Thoracic aorta (tissue), 2 donors: ENCODE data around the gene NGF. TPM values are rescaled to one million over a fixed set of nuclear protein-coding genes. Genes with fewer than 3 reads are reported as not detected.

Experiments
- ATAC-seq: fragments of 150-250 bp; one replicate; pipeline ENCODE4 v1.8.0; 2017; ENCODE audit warnings: low read depth; ENCODE audit not compliant: insufficient number of reproducible peaks, low FRiP score
- DNase-seq: peaks from one replicate; pipeline ENCODE4 v3.0.0-alpha.2; 2020; ENCODE audit warnings: low spot score
- H3K27ac ChIP-seq, 2 donors: fragments of 200-600 bp; sonication (generic); 1 replicate in 1 of 2; 2 replicates in 1 of 2; pipeline ENCODE4 v1.5.1; 2016; ENCODE audit warnings: mild to moderate bottlenecking in 2 of 2, moderate library complexity in 2 of 2
- H3K27me3 ChIP-seq: fragments of 200-600 bp; sonication (generic); replicated peaks from 2 replicates; pipeline ENCODE4 v1.6.0; 2016; ENCODE audit warnings: mild to moderate bottlenecking; ENCODE audit not compliant: insufficient read depth
- H3K36me3 ChIP-seq: fragments of 200-600 bp; sonication (generic); one replicate; pipeline ENCODE4 v1.5.1; 2016
- H3K4me1 ChIP-seq, 2 donors: fragments of 200-600 bp; sonication (generic); 1 replicate in 1 of 2; 2 replicates in 1 of 2; pipeline versions ENCODE4 v1.5.1 to v1.6.0; 2016; ENCODE audit warnings: low read depth in 2 of 2, mild to moderate bottlenecking in 1 of 2; ENCODE audit not compliant: control insufficient read depth in 1 of 2
- H3K4me3 ChIP-seq: fragments of 200-600 bp; sonication (generic); 2 replicates; pipeline ENCODE4 v1.5.1; 2016; ENCODE audit warnings: mild to moderate bottlenecking
- H3K9me3 ChIP-seq: fragments of 200-600 bp; sonication (generic); 2 replicates; pipeline ENCODE4 v1.5.1; 2016
- CTCF ChIP-seq: fragments of 200-600 bp; sonication (generic); IDR thresholded peaks from one replicate; pipeline ENCODE4 v1.5.1; 2019; ENCODE audit warnings: antibody characterized with exemption
- total RNA-seq, 2 donors: library from RNA; depleted of rRNA; stranded (reverse); fragments of >200 nt; gene quantifications; one replicate each; pipeline versions ENCODE4 v1.1.0 to v1.2.3, GENCODE V29; 2016

NGF gene
- total RNA-seq, 2 donors from 2014 or later: 21.8 to 25.7 TPM

GRCh38 chr1:115275216-115275615 is 62.8 kb downstream of the NGF start:
- TF ChIP-seq CTCF: peak; percentile 31
- ATAC-seq (no peak), DNase-seq (no peak)
- H3K4me1 ChIP-seq: peaks cover 0 to 9% of the 10 kb centered on the region in 2 donors
- peak overlapping the region in 1 of 2 donors; percentile 22 for H3K27ac ChIP-seq
- H3K9me3 ChIP-seq: peaks cover 5% of the 10 kb centered on the region
- no peaks in the 10 kb centered on the region for H3K27me3 ChIP-seq
- no peak overlapping the region for H3K4me3 ChIP-seq
- H3K36me3 ChIP-seq: no peaks in the 10 kb centered on the region

GRCh38 chr1:115274467-115274866 is 63.6 kb downstream of the NGF start:
- ATAC-seq (no peak), DNase-seq (no peak)
- Histone ChIP-seq H3K9me3 (peaks cover 5% of the 10 kb centered on the region), H3K4me1 (peaks cover 0 to 9% of the 10 kb centered on the region in 2 donors), H3K36me3 (no peaks in the 10 kb centered on the region), H3K4me3 (no peak overlapping the region), H3K27me3 (no peaks in the 10 kb centered on the region), H3K27ac (peak overlapping the region; percentile 22 to 49)
- no peak for TF ChIP-seq CTCF

GRCh38 chr1:115266729-115267421 is 71.2 kb downstream of the NGF start:
- H3K4me1 ChIP-seq: peaks cover 0 to 12% of the 10 kb centered on the region in 2 donors
- no peak for TF ChIP-seq CTCF
- H3K36me3 ChIP-seq: no peaks in the 10 kb centered on the region
- no peaks in the 10 kb centered on the region for H3K27me3 ChIP-seq
- DNase-seq (no peak), ATAC-seq (peak; percentile 79)
- no peak overlapping the region for H3K27ac ChIP-seq
- no peaks in the 10 kb centered on the region for H3K9me3 ChIP-seq
- H3K4me3 ChIP-seq: peak overlapping the region; percentile 52

GRCh38 chr1:115265099-115265498 is 73.0 kb downstream of the NGF start:
- Histone ChIP-seq H3K9me3 (no peaks in the 10 kb centered on the region), H3K27me3 (no peaks in the 10 kb centered on the region), H3K36me3 (no peaks in the 10 kb centered on the region), H3K4me3 (no peak overlapping the region), H3K27ac (no peak overlapping the region), H3K4me1 (peaks cover 0 to 12% of the 10 kb centered on the region in 2 donors)
- ATAC-seq: no peak
- DNase-seq: no peak
- no peak for TF ChIP-seq CTCF

- DNase-seq: no peak
- no peak for TF ChIP-seq CTCF
- H3K9me3 ChIP-seq: peaks cover 14% of the 10 kb centered on the region
These were observed 75.2 kb downstream of the NGF start for GRCh38 chr1:115262886-115263285.

More at GRCh38 chr1:115262886-115263285, 75.2 kb downstream of the NGF start:
- no peak for ATAC-seq
- H3K36me3 ChIP-seq: no peaks in the 10 kb centered on the region
- H3K27me3 ChIP-seq: no peaks in the 10 kb centered on the region
- no peak overlapping the region for H3K27ac ChIP-seq
- H3K4me1 ChIP-seq: peaks cover 0 to 12% of the 10 kb centered on the region in 2 donors
- H3K4me3 ChIP-seq: no peak overlapping the region
